GM15510 (cell line): ENCODE measurements around the gene MLIP.

ENCODE experiments used
- POLR2A ChIP-seq: IDR thresholded peaks from 3 replicates; pipeline ENCODE4 v1.6.1; 2011; ENCODE audit warnings: borderline replicate concordance; ENCODE audit not compliant: insufficient read length; ENCODE audit errors: extremely low read depth

Gene MLIP

DNA sequence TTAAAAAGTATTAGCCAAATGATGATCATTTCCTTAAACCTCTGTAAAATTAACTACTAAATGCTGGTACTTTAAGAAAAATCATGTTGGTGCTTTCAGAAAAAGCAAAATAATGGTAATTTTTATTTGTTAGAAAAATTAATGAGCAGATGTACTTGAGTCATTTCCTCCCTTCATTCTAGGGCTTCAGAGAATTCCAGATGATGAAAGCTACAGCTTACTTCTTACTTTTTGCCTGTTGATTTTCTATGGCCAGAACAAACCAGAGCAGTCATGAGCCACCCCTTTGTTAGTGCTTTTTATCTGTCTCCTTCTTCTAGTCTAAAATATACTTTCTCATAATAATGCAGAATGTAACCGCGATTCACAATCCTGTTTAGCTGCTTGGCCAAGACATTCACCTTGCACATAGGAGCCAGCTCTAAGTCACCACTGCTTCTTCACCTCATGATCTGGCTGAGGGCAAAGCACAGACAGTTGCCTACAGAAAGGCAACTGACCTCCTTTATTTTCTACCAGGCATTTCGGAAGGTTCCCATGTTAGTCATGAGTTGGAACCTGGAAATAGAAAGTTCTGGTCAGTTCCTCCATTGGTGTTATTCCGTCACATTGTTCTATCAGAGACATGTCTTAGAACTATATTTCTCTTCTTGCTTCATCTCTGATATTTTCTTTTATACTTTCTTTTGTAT, 153.5 kb downstream of the MLIP start:
- no peak for TF ChIP-seq POLR2A

DNA sequence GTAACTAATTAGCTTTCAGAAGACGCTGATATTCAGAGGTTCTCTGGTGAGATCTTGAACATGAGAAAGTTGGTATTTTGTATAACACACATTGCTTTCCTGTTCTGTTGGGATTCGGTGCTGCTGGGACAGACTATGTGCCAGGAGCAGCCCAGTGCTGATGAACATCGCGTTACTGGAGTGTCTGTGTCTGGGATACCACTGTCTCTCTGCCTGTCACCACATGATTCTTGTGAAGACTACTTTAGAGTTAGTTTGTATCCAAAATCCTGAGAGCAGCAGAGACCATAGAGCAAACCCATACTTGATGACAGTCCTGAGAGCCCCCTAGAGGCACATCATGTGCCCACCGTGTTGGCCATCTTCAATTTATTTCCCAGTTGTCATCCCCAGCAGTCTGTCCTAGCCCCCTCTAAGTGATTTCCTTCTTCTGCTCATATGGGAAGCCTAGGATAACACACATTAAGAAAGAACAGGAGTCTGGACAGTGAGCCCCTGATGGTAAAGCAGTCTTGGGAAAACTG, 155.2 kb downstream of the MLIP start:
- TF ChIP-seq POLR2A, result no peak

DNA sequence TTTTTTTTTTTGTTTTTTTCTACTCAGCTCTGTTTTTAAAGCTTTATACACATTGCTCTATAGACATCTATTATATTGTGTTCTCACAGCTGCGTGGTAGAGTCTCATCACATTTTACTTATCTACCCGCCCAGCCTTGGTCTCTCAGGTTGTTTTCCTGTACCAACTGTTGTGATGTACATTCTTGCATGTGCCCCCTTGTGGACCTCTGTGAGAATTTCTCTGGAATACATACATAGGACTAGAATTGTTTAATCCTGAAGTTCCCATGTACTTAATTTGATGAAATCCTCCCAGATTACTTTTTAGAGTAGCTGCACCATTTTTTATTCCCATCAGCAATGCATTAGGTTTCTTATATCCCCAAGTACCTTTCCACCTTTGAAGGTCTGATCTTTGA, 156.6 kb downstream of the MLIP start:
- no peak for TF ChIP-seq POLR2A

DNA sequence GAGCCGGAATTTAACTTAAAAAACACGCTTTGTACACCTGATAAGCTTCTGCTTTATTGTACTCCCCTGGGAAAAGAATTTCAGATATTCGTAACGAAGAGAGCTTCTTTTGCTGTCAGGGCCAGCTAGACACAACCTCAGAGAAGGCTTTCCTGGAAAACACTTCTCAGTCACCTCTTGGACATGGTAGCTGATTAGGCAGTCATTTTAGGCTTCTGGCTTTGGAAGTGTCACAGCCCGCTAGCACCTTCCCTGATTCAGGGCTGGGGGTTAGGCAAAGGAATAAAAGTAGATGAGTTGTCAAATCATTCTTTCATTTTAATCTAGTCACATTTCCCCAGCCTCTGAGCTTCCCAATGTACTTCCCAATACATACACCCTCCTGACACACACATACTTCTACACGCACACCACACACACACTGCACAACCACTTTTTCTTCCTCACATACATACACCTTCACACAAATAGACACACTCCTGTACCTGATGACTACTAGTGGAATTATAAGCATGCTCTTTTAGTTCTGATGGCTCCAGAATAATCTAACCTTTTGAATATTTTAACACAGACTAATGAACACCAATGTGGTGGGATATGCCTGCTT, 162.1 kb downstream of the MLIP start:
- TF ChIP-seq POLR2A, result no peak

DNA sequence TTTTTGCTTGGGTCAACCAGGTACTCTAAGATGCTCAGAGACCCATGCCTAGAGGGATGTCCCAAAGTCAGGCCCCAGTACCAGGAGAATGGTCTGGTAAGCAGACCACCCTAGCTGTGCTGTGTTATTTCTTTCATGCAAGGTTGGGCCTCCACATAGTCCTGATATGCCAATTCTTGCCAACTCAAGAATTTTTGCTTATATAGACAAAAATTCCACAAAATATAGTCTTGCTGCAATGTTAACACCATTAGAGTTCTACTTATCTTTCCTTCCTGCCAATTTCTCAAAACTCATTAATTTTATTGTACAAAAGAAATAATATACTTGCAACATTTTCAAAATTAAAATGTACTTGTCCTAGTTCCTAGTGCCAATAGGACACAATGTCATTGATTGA, 163.1 kb downstream of the MLIP start:
- no peak for TF ChIP-seq POLR2A

DNA sequence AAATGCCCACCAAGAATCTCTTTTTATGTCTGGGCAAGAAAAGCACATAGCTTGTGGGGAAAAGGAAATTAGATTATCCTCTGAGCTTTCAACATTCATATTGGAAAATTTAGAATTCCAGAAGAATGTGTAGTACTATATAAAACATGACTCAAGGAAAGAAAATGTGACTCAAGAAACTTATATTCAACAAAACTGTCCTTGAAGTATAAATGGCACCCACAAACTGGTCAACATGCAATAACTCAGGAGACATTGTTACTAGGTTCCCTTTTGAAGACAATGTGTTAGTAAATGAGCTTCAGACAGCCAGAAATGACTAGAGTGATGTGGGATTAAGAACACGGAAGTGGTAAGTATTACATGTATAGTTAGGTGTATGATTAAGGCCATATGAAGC, 170.9 kb downstream of the MLIP start:
- TF ChIP-seq POLR2A, result no peak

DNA sequence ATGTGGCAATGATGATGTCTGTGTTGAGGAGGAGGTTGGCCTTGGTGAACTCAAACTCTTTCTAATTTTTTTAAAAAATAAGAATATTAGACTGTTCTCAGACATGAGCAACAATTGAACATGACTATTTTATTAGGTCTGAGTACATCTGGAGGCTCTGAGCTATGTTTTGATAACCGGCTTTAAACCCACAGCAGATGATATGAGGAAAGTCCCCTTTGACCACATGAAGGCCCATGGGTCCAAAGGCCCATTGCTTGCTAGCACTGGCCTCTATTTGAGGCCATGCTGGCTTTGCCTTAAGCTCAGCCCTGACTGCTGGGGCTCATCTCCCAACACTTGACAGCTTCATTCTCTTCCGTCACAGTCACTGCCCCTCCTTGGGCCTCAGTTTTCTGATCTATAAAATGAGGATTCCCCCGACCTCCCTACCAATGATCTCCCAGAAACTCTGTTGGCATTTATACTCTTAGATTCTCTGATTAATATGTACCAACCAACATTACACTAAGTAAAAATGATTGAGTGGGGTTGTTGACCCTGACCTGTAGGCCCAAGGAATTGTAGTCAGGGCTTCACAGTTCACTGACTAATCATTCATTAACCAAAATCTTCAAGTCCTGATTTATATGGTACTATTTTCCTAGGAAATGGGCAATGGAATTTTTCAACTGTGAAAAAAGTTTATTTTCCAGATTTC, 173.1 kb downstream of the MLIP start:
- TF ChIP-seq POLR2A, result no peak

DNA sequence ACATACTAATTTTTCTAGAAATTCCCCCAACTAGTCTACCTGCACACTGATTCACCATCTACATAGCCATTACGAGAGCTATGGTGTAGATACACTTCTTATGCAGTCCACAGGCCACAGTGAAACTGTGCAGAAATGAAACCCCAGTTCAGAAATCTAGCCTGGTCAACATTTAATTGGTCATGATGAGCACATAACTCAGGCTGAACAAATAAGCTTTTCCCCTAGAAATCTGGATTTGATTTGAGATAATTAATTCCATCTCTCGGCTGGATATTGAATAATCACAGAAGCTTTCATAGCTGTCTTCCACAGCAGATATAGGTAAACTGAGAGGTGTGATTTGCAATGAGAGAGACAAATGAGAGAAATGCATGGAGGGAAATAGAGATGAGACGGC, 174.4 kb downstream of the MLIP start:
- no peak for TF ChIP-seq POLR2A

DNA sequence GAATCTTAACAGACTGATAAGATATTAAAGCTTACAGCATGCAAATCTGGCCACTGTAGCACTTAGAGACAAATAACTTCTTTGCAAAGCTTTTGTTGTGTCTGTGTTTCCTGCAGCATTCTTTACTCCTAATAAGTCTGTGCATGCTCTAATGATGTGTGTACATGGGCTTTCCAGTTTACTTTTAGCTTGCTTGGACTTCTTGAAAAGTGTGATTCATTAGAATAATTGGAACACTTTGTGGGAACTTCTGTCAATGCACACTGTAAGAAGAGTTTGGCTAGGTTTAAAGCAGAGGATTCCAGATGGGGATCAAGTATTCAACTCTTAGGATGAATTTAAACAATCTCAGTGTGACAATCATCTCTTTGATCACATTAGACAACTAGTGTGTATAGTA, 174.9 kb downstream of the MLIP start:
- no peak for TF ChIP-seq POLR2A

DNA sequence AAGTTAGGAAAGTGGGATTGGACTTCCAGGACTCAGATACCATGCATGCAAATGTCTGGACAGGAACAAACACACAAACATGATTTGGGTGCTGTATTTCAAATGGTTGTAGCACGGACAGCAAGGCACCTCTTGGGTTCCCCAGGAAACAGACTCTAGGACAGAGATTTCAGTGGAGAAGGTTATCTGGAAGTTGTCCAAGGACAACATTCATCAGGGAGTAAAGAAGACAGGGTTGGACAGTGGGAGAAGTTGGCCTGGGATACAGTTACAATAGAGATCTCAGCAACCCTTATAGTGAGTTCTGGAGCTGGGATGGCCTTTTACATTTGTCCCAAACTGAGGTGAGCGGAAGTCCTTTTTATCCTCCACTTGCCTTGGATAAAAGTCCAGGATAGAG, 177.2 kb downstream of the MLIP start:
- no peak for TF ChIP-seq POLR2A

DNA sequence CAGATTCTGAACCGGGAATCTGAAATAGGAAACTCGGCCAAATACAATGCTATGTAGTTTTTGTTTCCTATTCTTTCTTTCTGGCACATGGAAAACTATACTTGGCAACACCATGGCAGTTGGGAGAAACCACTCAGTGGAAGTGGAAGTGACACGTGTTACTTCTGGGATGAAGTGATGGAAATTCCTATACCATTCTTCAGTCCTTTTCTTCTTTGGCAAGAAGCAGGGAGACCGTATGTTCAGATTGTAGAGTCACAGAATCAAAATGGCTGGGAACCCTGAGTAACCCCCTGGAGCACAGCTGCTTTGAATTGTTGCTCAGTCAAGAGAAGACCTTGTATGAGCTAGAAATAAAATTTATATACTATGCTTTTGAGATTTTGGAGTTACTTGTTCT, 178.2 kb downstream of the MLIP start:
- no peak for TF ChIP-seq POLR2A

DNA sequence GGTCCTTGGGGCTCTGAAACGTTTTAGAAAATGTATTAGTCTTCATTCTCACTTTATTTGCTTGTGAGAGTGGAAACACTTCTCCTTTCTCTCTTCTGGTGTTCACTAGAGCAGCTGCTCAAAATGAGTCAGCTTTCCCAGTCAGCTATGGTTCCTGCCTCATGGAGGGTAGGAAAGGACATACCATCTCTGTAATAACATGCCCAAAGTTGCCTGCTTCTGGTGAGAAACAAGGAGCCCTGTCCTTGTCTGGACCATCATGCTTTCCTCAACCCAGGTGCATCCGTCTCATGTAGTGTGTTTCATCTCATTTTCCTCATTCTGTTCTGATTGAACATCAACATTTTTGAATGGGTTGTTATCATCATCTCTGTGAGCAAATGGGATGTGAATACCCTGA, 179.9 kb downstream of the MLIP start:
- no peak for TF ChIP-seq POLR2A

DNA sequence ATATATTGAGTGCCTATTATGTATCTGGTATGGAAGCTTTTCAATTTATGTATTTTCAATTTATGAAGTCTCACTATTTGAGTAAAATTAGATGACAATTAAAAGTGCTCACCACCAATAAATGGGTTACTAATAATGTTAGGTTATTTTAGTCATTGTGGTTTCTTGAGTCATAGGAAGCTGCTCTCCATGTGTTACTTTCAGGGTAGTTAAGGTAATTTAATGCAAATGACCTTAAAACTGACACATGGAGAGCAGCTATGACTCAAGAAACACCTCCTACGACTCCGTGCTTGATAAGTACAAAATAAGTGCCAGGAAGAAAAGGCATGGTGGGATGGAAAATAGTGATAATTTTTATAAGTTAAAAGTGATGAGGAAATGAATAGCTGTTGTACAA, 180.5 kb downstream of the MLIP start:
- TF ChIP-seq POLR2A, result no peak

DNA sequence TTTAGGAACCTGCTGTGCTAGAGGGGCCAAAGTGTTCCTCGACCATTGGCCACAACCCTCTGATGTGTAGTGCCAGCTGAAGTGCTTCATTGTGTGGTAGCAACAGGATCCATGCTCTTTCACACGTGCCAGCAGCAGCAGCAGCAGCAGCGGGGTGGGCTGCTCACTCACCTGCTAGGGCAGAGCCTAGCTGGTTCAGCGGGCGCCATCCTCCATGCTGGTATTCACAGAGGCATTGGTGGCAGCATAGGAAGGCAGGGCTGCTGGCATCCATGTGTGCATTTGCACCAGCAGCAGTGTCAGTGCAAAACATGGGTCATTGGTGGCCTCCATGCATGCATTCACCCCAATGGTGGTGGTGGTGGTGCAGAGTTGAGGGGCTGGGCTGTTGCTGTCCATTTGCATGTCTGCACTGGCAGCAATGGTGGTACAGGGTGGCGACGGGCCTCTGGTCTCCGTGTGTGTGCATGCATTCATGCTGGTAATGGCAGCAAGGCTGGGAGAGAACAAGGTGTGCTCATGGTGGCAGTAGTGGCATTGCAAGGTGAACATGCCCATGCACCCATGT, 183.8 kb downstream of the MLIP start:
- TF ChIP-seq POLR2A, result no peak

DNA sequence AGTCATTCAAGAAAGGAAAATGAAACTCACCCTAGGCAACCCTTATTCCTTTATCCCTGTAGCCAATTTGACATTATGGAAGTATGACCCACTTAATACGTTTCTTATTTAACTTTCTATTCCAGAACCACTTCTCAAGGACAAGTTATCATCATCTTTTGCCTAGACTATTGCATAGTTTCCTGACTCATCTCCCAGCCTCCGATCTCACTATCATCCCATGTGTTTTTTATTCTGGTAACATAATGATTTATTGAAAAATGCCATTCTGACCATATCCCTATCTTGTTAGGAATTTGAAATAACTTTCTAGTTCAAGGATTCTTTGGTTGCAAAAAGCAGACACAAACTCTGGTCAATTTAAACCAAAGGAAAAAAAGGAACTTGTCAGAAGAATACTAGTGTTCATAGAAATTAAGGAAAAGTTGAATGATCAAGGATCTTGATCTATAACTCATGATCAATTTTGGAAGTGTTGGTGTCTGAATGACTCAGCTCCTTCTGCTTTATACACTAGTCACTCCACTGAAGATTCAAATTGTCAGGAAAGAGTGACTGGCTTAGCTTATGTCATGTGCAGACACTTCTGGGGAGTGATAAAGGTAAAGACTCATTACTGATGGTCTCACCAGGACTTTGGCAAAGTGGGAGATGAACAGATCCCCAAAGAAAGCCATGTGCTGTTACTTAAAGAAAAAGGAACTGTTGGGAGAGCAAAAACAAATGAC, 188.5 kb downstream of the MLIP start:
- no peak for TF ChIP-seq POLR2A
